ENCODE measurements around the gene SSC5D. TPM values are rescaled to one million over a fixed set of nuclear protein-coding genes. Genes with fewer than 3 reads are reported as not detected.

Gene SSC5D
- total RNA-seq, 1 experiment from 2014 or later: 3.2 TPM

DNA sequence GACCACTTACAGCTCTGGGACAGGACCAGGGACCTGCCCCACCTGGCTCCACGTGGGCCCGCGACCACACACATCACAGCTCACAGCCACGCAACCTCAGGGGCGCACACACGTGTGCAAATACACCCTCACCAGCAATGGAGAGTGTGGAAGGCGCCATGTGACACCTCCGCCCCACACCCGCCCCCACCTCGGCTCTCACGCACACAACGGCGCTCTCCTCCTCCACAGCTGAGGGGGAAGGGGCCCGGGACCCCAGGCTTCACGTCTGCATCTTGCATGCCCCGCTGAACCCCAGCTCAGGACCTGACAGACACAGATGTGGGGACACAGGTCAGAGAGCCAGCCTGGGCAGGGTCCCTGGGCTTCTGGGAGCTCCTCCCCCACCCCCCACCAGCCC lies 38.8 kb upstream of the SSC5D start:
- no peak overlapping the region for H4K91ac ChIP-seq (ENCODE audit: insufficient read length, low read depth, low read length)
- H3K9ac ChIP-seq (ENCODE audit: extremely low read depth, insufficient read length, low read length): no peak overlapping the region
- H2AFZ ChIP-seq (ENCODE audit: low read length): no peak overlapping the region
- no peak overlapping the region for H3K14ac ChIP-seq (ENCODE audit: insufficient read depth, low read length)
- no peak overlapping the region for H3K4ac ChIP-seq (ENCODE audit: low read depth, low read length)
- H3K9me3 Mint-ChIP-seq: no peaks in the 10 kb centered on the region; a peak in 2 of 5 replicates
- no peak overlapping the region for H3K27ac Mint-ChIP-seq
- no peaks in the 10 kb centered on the region for H3K79me1 ChIP-seq (ENCODE audit: insufficient read depth, low read depth, low read length, poor library complexity, severe bottlenecking)
- TF ChIP-seq, protein P1, sequence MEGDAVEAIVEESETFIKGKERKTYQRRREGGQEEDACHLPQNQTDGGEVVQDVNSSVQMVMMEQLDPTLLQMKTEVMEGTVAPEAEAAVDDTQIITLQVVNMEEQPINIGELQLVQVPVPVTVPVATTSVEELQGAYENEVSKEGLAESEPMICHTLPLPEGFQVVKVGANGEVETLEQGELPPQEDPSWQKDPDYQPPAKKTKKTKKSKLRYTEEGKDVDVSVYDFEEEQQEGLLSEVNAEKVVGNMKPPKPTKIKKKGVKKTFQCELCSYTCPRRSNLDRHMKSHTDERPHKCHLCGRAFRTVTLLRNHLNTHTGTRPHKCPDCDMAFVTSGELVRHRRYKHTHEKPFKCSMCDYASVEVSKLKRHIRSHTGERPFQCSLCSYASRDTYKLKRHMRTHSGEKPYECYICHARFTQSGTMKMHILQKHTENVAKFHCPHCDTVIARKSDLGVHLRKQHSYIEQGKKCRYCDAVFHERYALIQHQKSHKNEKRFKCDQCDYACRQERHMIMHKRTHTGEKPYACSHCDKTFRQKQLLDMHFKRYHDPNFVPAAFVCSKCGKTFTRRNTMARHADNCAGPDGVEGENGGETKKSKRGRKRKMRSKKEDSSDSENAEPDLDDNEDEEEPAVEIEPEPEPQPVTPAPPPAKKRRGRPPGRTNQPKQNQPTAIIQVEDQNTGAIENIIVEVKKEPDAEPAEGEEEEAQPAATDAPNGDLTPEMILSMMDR (conservative IDR thresholded peaks at IDR 0.05): no peak
- H3K23ac ChIP-seq (ENCODE audit: insufficient read length, low read depth, low read length): no peak overlapping the region
- H4K20me1 ChIP-seq (ENCODE audit: control insufficient read depth, insufficient read depth, insufficient read length): no peaks in the 10 kb centered on the region
- no peak overlapping the region for H2BK120ac ChIP-seq (ENCODE audit: low read depth, low read length, poor library complexity, severe bottlenecking)
- peaks cover 4% of the 10 kb centered on the region for H3K23me2 ChIP-seq (ENCODE audit: insufficient read length, low read depth, low read length, poor library complexity, severe bottlenecking)
- no peak overlapping the region for H3K4me2 ChIP-seq (ENCODE audit: insufficient read depth, insufficient read length, low read length)
- H3K4me1 Mint-ChIP-seq: peaks cover 2 to 13% of the 10 kb centered on the region in 2 experiments; a peak in 2 of 4 replicates
- peaks cover 48% of the 10 kb centered on the region; the same call in 1 of the 2 replicates for H3K27me3 ChIP-seq (ENCODE audit: insufficient read depth, low read length)
- H3T11ph ChIP-seq (ENCODE audit: low read length): no peak overlapping the region
- H4K5ac ChIP-seq (ENCODE audit: insufficient read length, low read depth, low read length): no peak overlapping the region
- peaks cover 0 to 5% (median 5%) of the 10 kb centered on the region in 3 experiments; a peak in 3 of 7 replicates for H3K36me3 Mint-ChIP-seq (ENCODE audit: insufficient read depth in 1 of 3, low read depth in 3 of 3)
- no peak overlapping the region for H3K18ac ChIP-seq (ENCODE audit: insufficient read length, low read depth, low read length)
- H2BK15ac ChIP-seq (ENCODE audit: low read depth, low read length): no peak overlapping the region
- H3K4me3 Mint-ChIP-seq: no peak overlapping the region
- no peak overlapping the region for H2AK5ac ChIP-seq (ENCODE audit: insufficient read length, low read length)
- H3K9me3 ChIP-seq (ENCODE audit: control insufficient read depth, low read depth, low read length): no peaks in the 10 kb centered on the region
- peaks cover 27% of the 10 kb centered on the region for H3K27me3 Mint-ChIP-seq (ENCODE audit: low read depth)
- no peak overlapping the region for H4K8ac ChIP-seq (replicated peaks; ENCODE audit: insufficient read length, low read depth, low read length)
- no peak overlapping the region for H3K56ac ChIP-seq (ENCODE audit: insufficient read length, low read depth, low read length)
- no peak overlapping the region for H3K27ac ChIP-seq (ENCODE audit: insufficient read length, low read depth, low read length)
- DNase-seq: no peak
- H2BK12ac ChIP-seq (ENCODE audit: insufficient read length, low read depth, low read length): no peak overlapping the region
- whole genome bisulfite sequencing (ENCODE audit: extremely low coverage, insufficient read length, low lambda C conversion rate): no CpG with 5 or more reads among the region's 16 CpGs
- H3K4me1 ChIP-seq (ENCODE audit: insufficient read depth, low read length): no peaks in the 10 kb centered on the region
- no peaks in the 10 kb centered on the region for H3K79me2 ChIP-seq (ENCODE audit: insufficient read depth, low read length)
- no peak overlapping the region for H2BK20ac ChIP-seq (ENCODE audit: low read depth, low read length, poor library complexity, severe bottlenecking)
- H2BK5ac ChIP-seq (ENCODE audit: insufficient read length, low read length): no peak overlapping the region

All from H9 (cell line).